ENCODE measurements around the gene CATSPER3. TPM values are rescaled to one million over a fixed set of nuclear protein-coding genes. Genes with fewer than 3 reads are reported as not detected.
A peak's percentile ranks its signal among the peaks of the same experiment; 100 is the strongest.

Gene CATSPER3
- total RNA-seq, 1 donor from 2014 or later = 0.52 TPM

GRCh38 chr5:135008981-135009735 is 41.5 kb downstream of the CATSPER3 start:
- no peaks in the 10 kb centered on the region for H3K9me3 ChIP-seq (ENCODE audit: control insufficient read depth in 3 of 3, low read length in 3 of 3)
- H3K4me3 ChIP-seq (ENCODE audit: low read length in 3 of 3) = no peak overlapping the region
- H3K4me1 ChIP-seq (ENCODE audit: control insufficient read depth in 3 of 3, insufficient read depth in 3 of 3, low read length in 3 of 3) = peaks cover 3 to 12% (median 3%) of the 10 kb centered on the region in 3 donors
- no peak overlapping the region for H3K27ac ChIP-seq (ENCODE audit: low read depth, low read length)
- no peak overlapping the region for H3K9ac ChIP-seq (ENCODE audit: low read depth in 1 of 3, low read length in 3 of 3)
- no peaks in the 10 kb centered on the region for H3K27me3 ChIP-seq (ENCODE audit: control insufficient read depth in 3 of 3, insufficient read depth in 3 of 3, low read length in 3 of 3)
- no peaks in the 10 kb centered on the region for H3K36me3 ChIP-seq (ENCODE audit: control insufficient read depth in 3 of 3, insufficient read depth in 3 of 3, low read length in 3 of 3)

GRCh38 chr5:135009736-135010501 is 42.2 kb downstream of the CATSPER3 start:
- no peak overlapping the region for H3K27ac ChIP-seq (ENCODE audit: low read depth, low read length)
- H3K27me3 ChIP-seq (ENCODE audit: control insufficient read depth in 3 of 3, insufficient read depth in 3 of 3, low read length in 3 of 3) = no peaks in the 10 kb centered on the region

GRCh38 chr5:135010502-135011354 is 43.0 kb downstream of the CATSPER3 start:
- no peak overlapping the region for H3K4me3 ChIP-seq (ENCODE audit: low read length in 3 of 3)
- H3K27me3 ChIP-seq (ENCODE audit: control insufficient read depth in 3 of 3, insufficient read depth in 3 of 3, low read length in 3 of 3) = no peaks in the 10 kb centered on the region
- H3K36me3 ChIP-seq (ENCODE audit: control insufficient read depth in 3 of 3, insufficient read depth in 3 of 3, low read length in 3 of 3) = no peaks in the 10 kb centered on the region
- no peak overlapping the region for H3K27ac ChIP-seq (ENCODE audit: low read depth, low read length)
- H3K9me3 ChIP-seq (ENCODE audit: control insufficient read depth in 3 of 3, low read length in 3 of 3) = no peaks in the 10 kb centered on the region
- H3K9ac ChIP-seq (ENCODE audit: low read depth in 1 of 3, low read length in 3 of 3) = no peak overlapping the region
- peaks cover 3 to 14% (median 3%) of the 10 kb centered on the region in 3 donors for H3K4me1 ChIP-seq (ENCODE audit: control insufficient read depth in 3 of 3, insufficient read depth in 3 of 3, low read length in 3 of 3)

More at GRCh38 chr5:135009736-135010501, 42.2 kb downstream of the CATSPER3 start:
- Histone ChIP-seq H3K4me1 (ENCODE audit: control insufficient read depth in 3 of 3, insufficient read depth in 3 of 3, low read length in 3 of 3) (peaks cover 3 to 14% (median 3%) of the 10 kb centered on the region in 3 donors), H3K9me3 (ENCODE audit: control insufficient read depth in 3 of 3, low read length in 3 of 3) (no peaks in the 10 kb centered on the region), H3K9ac (ENCODE audit: low read depth in 1 of 3, low read length in 3 of 3) (no peak overlapping the region), H3K4me3 (ENCODE audit: low read length in 3 of 3) (no peak overlapping the region), H3K36me3 (ENCODE audit: control insufficient read depth in 3 of 3, insufficient read depth in 3 of 3, low read length in 3 of 3) (no peaks in the 10 kb centered on the region)

GRCh38 chr5:135011355-135012032 is 43.8 kb downstream of the CATSPER3 start:
- Histone ChIP-seq H3K36me3 (ENCODE audit: control insufficient read depth in 3 of 3, insufficient read depth in 3 of 3, low read length in 3 of 3) (no peaks in the 10 kb centered on the region), H3K27me3 (ENCODE audit: control insufficient read depth in 3 of 3, insufficient read depth in 3 of 3, low read length in 3 of 3) (no peaks in the 10 kb centered on the region), H3K27ac (ENCODE audit: low read depth, low read length) (no peak overlapping the region), H3K9me3 (ENCODE audit: control insufficient read depth in 3 of 3, low read length in 3 of 3) (no peaks in the 10 kb centered on the region), H3K9ac (ENCODE audit: low read depth in 1 of 3, low read length in 3 of 3) (no peak overlapping the region), H3K4me1 (ENCODE audit: control insufficient read depth in 3 of 3, insufficient read depth in 3 of 3, low read length in 3 of 3) (peaks cover 3 to 14% (median 3%) of the 10 kb centered on the region in 3 donors), H3K4me3 (ENCODE audit: low read length in 3 of 3) (no peak overlapping the region)

- H3K9me3 ChIP-seq (ENCODE audit: control insufficient read depth in 3 of 3, low read length in 3 of 3) = no peaks in the 10 kb centered on the region
- H3K36me3 ChIP-seq (ENCODE audit: control insufficient read depth in 3 of 3, insufficient read depth in 3 of 3, low read length in 3 of 3) = no peaks in the 10 kb centered on the region
- no peak overlapping the region for H3K4me3 ChIP-seq (ENCODE audit: low read length in 3 of 3)
- no peak overlapping the region for H3K27ac ChIP-seq (ENCODE audit: low read depth, low read length)
- peaks cover 3 to 14% (median 3%) of the 10 kb centered on the region in 3 donors for H3K4me1 ChIP-seq (ENCODE audit: control insufficient read depth in 3 of 3, insufficient read depth in 3 of 3, low read length in 3 of 3)
- no peaks in the 10 kb centered on the region for H3K27me3 ChIP-seq (ENCODE audit: control insufficient read depth in 3 of 3, insufficient read depth in 3 of 3, low read length in 3 of 3)
- H3K9ac ChIP-seq (ENCODE audit: low read depth in 1 of 3, low read length in 3 of 3) = no peak overlapping the region
These were observed 44.4 kb downstream of the CATSPER3 start for GRCh38 chr5:135012033-135012588.

- peak overlapping the region in 1 of 3 donors; percentile 27 for H3K9ac ChIP-seq (ENCODE audit: low read depth in 1 of 3, low read length in 3 of 3)
- no peaks in the 10 kb centered on the region for H3K27me3 ChIP-seq (ENCODE audit: control insufficient read depth in 3 of 3, insufficient read depth in 3 of 3, low read length in 3 of 3)
- no peaks in the 10 kb centered on the region for H3K9me3 ChIP-seq (ENCODE audit: control insufficient read depth in 3 of 3, low read length in 3 of 3)
- H3K4me1 ChIP-seq (ENCODE audit: control insufficient read depth in 3 of 3, insufficient read depth in 3 of 3, low read length in 3 of 3) = peaks cover 3 to 14% (median 3%) of the 10 kb centered on the region in 3 donors
- no peak overlapping the region for H3K27ac ChIP-seq (ENCODE audit: low read depth, low read length)
- H3K4me3 ChIP-seq (ENCODE audit: low read length in 3 of 3) = no peak overlapping the region
- no peaks in the 10 kb centered on the region for H3K36me3 ChIP-seq (ENCODE audit: control insufficient read depth in 3 of 3, insufficient read depth in 3 of 3, low read length in 3 of 3)
These were observed 45.3 kb downstream of the CATSPER3 start for GRCh38 chr5:135012951-135013391.

GRCh38 chr5:135013445-135013844 is 45.7 kb downstream of the CATSPER3 start:
- no peaks in the 10 kb centered on the region for H3K27me3 ChIP-seq (ENCODE audit: control insufficient read depth in 3 of 3, insufficient read depth in 3 of 3, low read length in 3 of 3)
- no peaks in the 10 kb centered on the region for H3K9me3 ChIP-seq (ENCODE audit: control insufficient read depth in 3 of 3, low read length in 3 of 3)
- H3K36me3 ChIP-seq (ENCODE audit: control insufficient read depth in 3 of 3, insufficient read depth in 3 of 3, low read length in 3 of 3) = no peaks in the 10 kb centered on the region
- H3K9ac ChIP-seq (ENCODE audit: low read depth in 1 of 3, low read length in 3 of 3) = no peak overlapping the region
- H3K4me3 ChIP-seq (ENCODE audit: low read length in 3 of 3) = no peak overlapping the region
- H3K27ac ChIP-seq (ENCODE audit: low read depth, low read length) = no peak overlapping the region
- H3K4me1 ChIP-seq (ENCODE audit: control insufficient read depth in 3 of 3, insufficient read depth in 3 of 3, low read length in 3 of 3) = peaks cover 3 to 14% (median 3%) of the 10 kb centered on the region in 3 donors

GRCh38 chr5:135013947-135014570 is 46.4 kb downstream of the CATSPER3 start:
- no peaks in the 10 kb centered on the region for H3K36me3 ChIP-seq (ENCODE audit: control insufficient read depth in 3 of 3, insufficient read depth in 3 of 3, low read length in 3 of 3)
- no peaks in the 10 kb centered on the region for H3K27me3 ChIP-seq (ENCODE audit: control insufficient read depth in 3 of 3, insufficient read depth in 3 of 3, low read length in 3 of 3)
- H3K9ac ChIP-seq (ENCODE audit: low read depth in 1 of 3, low read length in 3 of 3) = no peak overlapping the region
- no peaks in the 10 kb centered on the region for H3K9me3 ChIP-seq (ENCODE audit: control insufficient read depth in 3 of 3, low read length in 3 of 3)
- peaks cover 3 to 14% (median 3%) of the 10 kb centered on the region in 3 donors for H3K4me1 ChIP-seq (ENCODE audit: control insufficient read depth in 3 of 3, insufficient read depth in 3 of 3, low read length in 3 of 3)
- H3K4me3 ChIP-seq (ENCODE audit: low read length in 3 of 3) = no peak overlapping the region
- H3K27ac ChIP-seq (ENCODE audit: low read depth, low read length) = no peak overlapping the region

- H3K9me3 ChIP-seq (ENCODE audit: control insufficient read depth in 3 of 3, low read length in 3 of 3) = no peaks in the 10 kb centered on the region
- H3K36me3 ChIP-seq (ENCODE audit: control insufficient read depth in 3 of 3, insufficient read depth in 3 of 3, low read length in 3 of 3) = no peaks in the 10 kb centered on the region
- H3K9ac ChIP-seq (ENCODE audit: low read depth in 1 of 3, low read length in 3 of 3) = no peak overlapping the region
- H3K27ac ChIP-seq (ENCODE audit: low read depth, low read length) = no peak overlapping the region
- H3K4me3 ChIP-seq (ENCODE audit: low read length in 3 of 3) = no peak overlapping the region
- peaks cover 3 to 14% (median 3%) of the 10 kb centered on the region in 3 donors for H3K4me1 ChIP-seq (ENCODE audit: control insufficient read depth in 3 of 3, insufficient read depth in 3 of 3, low read length in 3 of 3)
- no peaks in the 10 kb centered on the region for H3K27me3 ChIP-seq (ENCODE audit: control insufficient read depth in 3 of 3, insufficient read depth in 3 of 3, low read length in 3 of 3)
These were observed 48.2 kb downstream of the CATSPER3 start for GRCh38 chr5:135015942-135016341.

Measured in skeletal muscle tissue (tissue), 4 donors.